Left lung (tissue), 10 donors: ENCODE data around the gene SPOCK1. TPM values are rescaled to one million over a fixed set of nuclear protein-coding genes. Genes with fewer than 3 reads are reported as not detected.

Experiments used
- ATAC-seq: fragments of 200-7000 bp; cut with Tn5 transposase; one replicate; pipeline ENCODE4 v1.9.1; 2020; ENCODE audit warnings: moderate library complexity
- DNase-seq, 4 donors: peaks; one replicate each; pipeline ENCODE4 v3.0.0-alpha.2; 2013 to 2020
- H3K27ac ChIP-seq, 2 donors: fragments of 200-600 bp; sonication (generic) in 1 of 2; one replicate each; pipeline versions ENCODE4 v1.5.0 to v1.8.0; 2020 to 2021
- H3K27me3 ChIP-seq, 2 donors: fragments of 200-600 bp; sonication (generic) in 1 of 2; one replicate each; pipeline versions ENCODE4 v1.5.0 to v1.8.0; 2020 to 2021
- H3K36me3 ChIP-seq, 2 donors: fragments of 200-600 bp; sonication (generic) in 1 of 2; one replicate each; pipeline versions ENCODE4 v1.5.0 to v1.8.0; 2020 to 2021
- H3K4me1 ChIP-seq, 2 donors: fragments of 200-600 bp; one replicate each; pipeline ENCODE4 v1.8.0; 2021
- H3K4me3 ChIP-seq, 2 donors: fragments of 200-600 bp; sonication (generic) in 1 of 2; one replicate each; pipeline versions ENCODE4 v1.5.0 to v1.8.0; 2020 to 2021; ENCODE audit warnings: mild to moderate bottlenecking in 1 of 2
- H3K9me3 ChIP-seq, 2 donors: fragments of 200-600 bp; sonication (generic) in 1 of 2; one replicate each; pipeline versions ENCODE4 v1.5.0 to v1.8.0; 2020 to 2021
- intact Hi-C, 2 donors: fragments of 100-400 bp; cut with DNase I; formaldehyde crosslinking; loops; one replicate each; pipeline versions ENCODE4 v1.11.2 to v1.14.2; 2022
- polyA plus RNA-seq, 6 donors: library from polyadenylated mRNA; unstranded; fragments of 120-200 nt; gene quantifications; one replicate each; pipeline ENCODE4 v1.2.1, GENCODE V29; 2013; ENCODE audit not compliant: insufficient read length in 6 of 6
- total RNA-seq, 2 donors: library from RNA; stranded (reverse); fragmentation: NEBNext Ultra II Directional; extraction: Animal tissue kit (Norgen Biotek cat#: 25700); gene quantifications; one replicate each; pipeline ENCODE4 v1.2.1, GENCODE V29; 2021
- TF ChIP-seq, protein P1 (sequence below), 2 donors: fragments of 200-600 bp; sonication (generic) in 1 of 2; IDR thresholded peaks; one replicate each; pipeline versions ENCODE4 v1.5.0 to v1.8.0; 2021; ENCODE audit warnings: antibody characterized with exemption in 2 of 2
- donor health status: DM: no; HTN: yes; CAD: no.
- donor health status: DM: no; HTN: no; CAD: no.

The SPOCK1 gene
- total and polyA plus RNA-seq, 8 donors: 0.43 to 7.6 (median 0.73) TPM

DNA sequence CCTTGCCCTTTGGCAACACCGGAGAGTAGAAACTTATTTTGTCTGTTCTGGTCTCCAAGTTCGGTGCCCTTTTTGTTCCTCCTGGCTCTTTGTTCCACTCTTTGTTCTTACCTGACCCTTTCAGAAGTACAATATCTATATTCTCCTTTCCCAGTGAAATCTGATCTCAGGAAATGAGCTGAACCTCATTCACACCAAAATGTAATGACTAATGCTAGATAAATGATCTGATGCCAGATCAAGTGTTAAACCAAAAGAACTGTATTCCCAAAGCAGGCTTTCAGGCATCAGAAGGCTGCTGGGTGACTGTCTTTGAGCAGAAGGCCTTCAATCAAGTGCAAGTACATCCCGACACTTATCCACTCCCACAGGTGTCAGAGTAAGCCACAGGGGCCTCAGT lies 156.4 kb downstream of the SPOCK1 start:
- intact Hi-C loops: no loop called here
- Histone ChIP-seq H3K4me1 (no peaks in the 10 kb centered on the region), H3K4me3 (no peak overlapping the region), H3K9me3 (no peaks in the 10 kb centered on the region), H3K27me3 (no peaks in the 10 kb centered on the region), H3K27ac (no peak overlapping the region), H3K36me3 (no peaks in the 10 kb centered on the region)
- TF ChIP-seq, protein P1, sequence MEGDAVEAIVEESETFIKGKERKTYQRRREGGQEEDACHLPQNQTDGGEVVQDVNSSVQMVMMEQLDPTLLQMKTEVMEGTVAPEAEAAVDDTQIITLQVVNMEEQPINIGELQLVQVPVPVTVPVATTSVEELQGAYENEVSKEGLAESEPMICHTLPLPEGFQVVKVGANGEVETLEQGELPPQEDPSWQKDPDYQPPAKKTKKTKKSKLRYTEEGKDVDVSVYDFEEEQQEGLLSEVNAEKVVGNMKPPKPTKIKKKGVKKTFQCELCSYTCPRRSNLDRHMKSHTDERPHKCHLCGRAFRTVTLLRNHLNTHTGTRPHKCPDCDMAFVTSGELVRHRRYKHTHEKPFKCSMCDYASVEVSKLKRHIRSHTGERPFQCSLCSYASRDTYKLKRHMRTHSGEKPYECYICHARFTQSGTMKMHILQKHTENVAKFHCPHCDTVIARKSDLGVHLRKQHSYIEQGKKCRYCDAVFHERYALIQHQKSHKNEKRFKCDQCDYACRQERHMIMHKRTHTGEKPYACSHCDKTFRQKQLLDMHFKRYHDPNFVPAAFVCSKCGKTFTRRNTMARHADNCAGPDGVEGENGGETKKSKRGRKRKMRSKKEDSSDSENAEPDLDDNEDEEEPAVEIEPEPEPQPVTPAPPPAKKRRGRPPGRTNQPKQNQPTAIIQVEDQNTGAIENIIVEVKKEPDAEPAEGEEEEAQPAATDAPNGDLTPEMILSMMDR (IDR thresholded peaks at IDR 0.05): no peak
- no peak for ATAC-seq
- no peak for DNase-seq

DNA sequence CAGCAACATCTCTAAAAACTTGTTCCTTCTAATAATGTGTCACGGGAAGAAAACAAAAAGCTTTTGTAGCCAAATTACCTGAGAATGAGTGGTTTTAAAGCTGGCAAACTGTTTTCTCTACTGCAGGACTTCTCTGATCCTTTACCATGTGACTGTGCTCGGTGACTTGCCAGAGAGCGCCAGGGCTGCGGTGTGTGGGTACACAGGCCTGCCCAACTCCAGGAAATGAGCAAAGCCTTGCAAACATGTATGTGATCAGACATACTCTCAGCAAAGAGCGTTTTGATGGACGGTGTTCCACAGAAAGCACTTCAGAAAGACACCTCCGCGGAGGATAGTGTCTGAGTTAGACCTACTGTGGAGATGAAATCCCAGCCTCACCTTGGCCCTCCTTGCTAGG lies 157.3 kb downstream of the SPOCK1 start:
- Histone ChIP-seq H3K4me1 (no peaks in the 10 kb centered on the region), H3K27ac (no peak overlapping the region), H3K36me3 (no peaks in the 10 kb centered on the region), H3K27me3 (no peaks in the 10 kb centered on the region), H3K9me3 (no peaks in the 10 kb centered on the region), H3K4me3 (no peak overlapping the region)
- DNase-seq: no peak
- no peak for ATAC-seq
- intact Hi-C loops: no loop called here
- TF ChIP-seq, protein P1 (IDR thresholded peaks at IDR 0.05): no peak

DNA sequence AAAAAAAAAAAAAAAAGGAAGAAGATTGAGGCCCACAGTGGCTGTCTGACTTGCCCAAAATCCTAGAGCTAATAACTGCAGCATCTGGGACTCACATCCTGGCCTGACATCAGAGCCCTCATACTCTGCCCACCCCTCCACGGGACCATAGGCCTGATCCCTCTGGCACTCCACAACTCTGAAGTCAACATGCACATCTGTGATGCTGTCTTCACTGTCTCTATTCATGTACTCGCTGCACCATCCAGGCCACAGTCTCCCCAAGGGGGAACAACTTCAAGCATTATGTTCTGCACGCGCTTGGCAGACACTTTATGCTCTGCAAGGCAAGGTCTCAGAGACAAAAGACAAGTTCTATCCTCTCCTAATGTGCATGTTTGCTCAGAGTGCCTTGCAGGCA lies 158.2 kb downstream of the SPOCK1 start:
- intact Hi-C loops: no loop called here

DNA sequence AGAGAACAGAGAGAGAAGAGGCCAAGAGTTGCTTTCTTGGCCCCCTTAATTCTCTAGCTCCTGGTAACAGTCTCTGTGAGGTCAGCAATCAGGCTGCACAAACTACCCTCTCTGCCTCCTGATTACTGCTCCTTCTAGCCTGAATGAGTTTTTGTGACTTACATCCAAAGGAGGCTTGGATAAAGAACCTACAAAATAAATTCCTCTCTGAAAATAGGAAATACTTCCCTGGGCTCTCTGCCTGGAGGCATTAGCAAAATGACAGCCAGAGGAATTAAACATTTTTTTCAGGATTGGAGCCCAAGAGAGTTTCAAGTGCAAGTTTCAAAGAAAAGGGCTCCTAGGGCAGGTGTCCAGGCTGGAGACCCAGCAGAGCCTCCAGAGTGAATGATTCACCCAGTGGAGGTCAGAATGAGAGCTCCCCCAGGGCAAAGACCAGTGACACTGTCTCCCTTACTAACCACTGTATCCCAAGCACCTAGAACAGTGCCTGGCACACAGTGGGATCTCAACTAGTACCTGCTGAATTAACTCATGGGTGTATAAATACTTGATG lies 162.5 kb downstream of the SPOCK1 start:
- Histone ChIP-seq H3K4me3 (no peak overlapping the region), H3K27me3 (peaks cover 0 to 13% of the 10 kb centered on the region in 2 donors), H3K4me1 (no peaks in the 10 kb centered on the region), H3K9me3 (no peaks in the 10 kb centered on the region), H3K36me3 (no peaks in the 10 kb centered on the region), H3K27ac (no peak overlapping the region)
- TF ChIP-seq, protein P1 (IDR thresholded peaks at IDR 0.05): no peak
- ATAC-seq (no peak), DNase-seq (no peak)
- intact Hi-C loops: no loop called here

More for the DNA sequence above, 158.2 kb downstream of the SPOCK1 start:
- H3K9me3 ChIP-seq: no peaks in the 10 kb centered on the region
- no peaks in the 10 kb centered on the region for H3K4me1 ChIP-seq
- H3K27ac ChIP-seq: no peak overlapping the region
- H3K27me3 ChIP-seq: peaks cover 0 to 5% of the 10 kb centered on the region in 2 donors
- H3K4me3 ChIP-seq: no peak overlapping the region
- ATAC-seq (no peak), DNase-seq (no peak)
- TF ChIP-seq, protein P1 (IDR thresholded peaks at IDR 0.05): no peak
- no peaks in the 10 kb centered on the region for H3K36me3 ChIP-seq

DNA sequence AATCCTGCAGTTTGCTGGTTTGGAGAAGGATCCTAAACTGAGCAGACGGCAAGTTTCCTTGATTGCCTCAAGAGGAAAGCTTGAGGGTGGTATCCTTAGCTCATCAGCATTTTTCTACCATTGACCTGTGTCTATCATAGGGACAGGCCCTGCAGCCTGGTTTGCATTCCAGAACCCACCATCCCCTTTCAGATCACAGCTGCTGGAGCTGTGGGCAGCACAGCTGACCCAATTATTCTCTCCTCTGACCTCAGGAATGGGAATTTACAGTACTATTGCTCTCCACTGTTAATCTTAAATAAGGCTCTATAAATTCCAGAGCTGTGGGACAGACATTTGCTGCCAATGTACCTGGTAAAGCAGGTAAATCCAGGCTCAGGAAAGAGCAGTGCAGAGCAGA lies 163.0 kb downstream of the SPOCK1 start:
- DNase-seq: no peak
- H3K27me3 ChIP-seq: peaks cover 0 to 13% of the 10 kb centered on the region in 2 donors
- TF ChIP-seq, protein P1 (IDR thresholded peaks at IDR 0.05): no peak
- no peaks in the 10 kb centered on the region for H3K36me3 ChIP-seq
- no peaks in the 10 kb centered on the region for H3K4me1 ChIP-seq
- ATAC-seq: no peak
- H3K9me3 ChIP-seq: no peaks in the 10 kb centered on the region
- no peak overlapping the region for H3K27ac ChIP-seq
- H3K4me3 ChIP-seq: no peak overlapping the region
- intact Hi-C loops: no loop called here
